Fibroblast of pulmonary artery (primary cell): ENCODE results near the gene SMIM1.

ENCODE experiments used
- DNase-seq: peaks from one replicate; pipeline ENCODE4 v3.0.0-alpha.2; 2010; ENCODE audit warnings: low read depth
- H3K4me3 ChIP-seq: replicated peaks from 2 replicates; pipeline ENCODE4 v1.5.1; 2011; ENCODE audit warnings: low read depth, mild to moderate bottlenecking, control low read depth, low read length, moderate library complexity
- CTCF ChIP-seq: IDR thresholded peaks from 2 replicates; pipeline ENCODE4 v1.5.1; 2011; ENCODE audit warnings: mild to moderate bottlenecking, control low read depth, low read length, inconsistent platforms; ENCODE audit errors: missing control alignments

The SMIM1 gene

GRCh38 chr1:3777078-3777547 lies 4.6 kb downstream of the SMIM1 start:
- no peak for TF ChIP-seq CTCF
- no peak for DNase-seq
- no peak overlapping the region for H3K4me3 ChIP-seq

- H3K4me3 ChIP-seq, result no peak overlapping the region
- no peak for TF ChIP-seq CTCF
- DNase-seq, result no peak
Measured at GRCh38 chr1:3777647-3778589, 5.4 kb downstream of the SMIM1 start.

- TF ChIP-seq CTCF, result no peak
- no peak overlapping the region for H3K4me3 ChIP-seq
- no peak for DNase-seq
Measured at GRCh38 chr1:3778590-3779264, 6.2 kb downstream of the SMIM1 start.

- H3K4me3 ChIP-seq, result no peak overlapping the region
- TF ChIP-seq CTCF, result no peak
- no peak for DNase-seq
Measured at GRCh38 chr1:3779265-3779911, 6.8 kb downstream of the SMIM1 start.

GRCh38 chr1:3779912-3780416 lies 7.4 kb downstream of the SMIM1 start:
- no peak overlapping the region for H3K4me3 ChIP-seq
- no peak for TF ChIP-seq CTCF
- no peak for DNase-seq

- DNase-seq, result no peak
- TF ChIP-seq CTCF, result no peak
- H3K4me3 ChIP-seq, result no peak overlapping the region
Measured at GRCh38 chr1:3780901-3781300, 8.4 kb downstream of the SMIM1 start.
